HG03432 (cell line): Measurements from ENCODE around the gene LRIG1.

Experiments used
- ATAC-seq: cut with Tn5 transposase; IDR thresholded peaks from one replicate; pipeline ENCODE4 v1.9.1; 2021; ENCODE audit warnings: mild to moderate bottlenecking, moderate library complexity; ENCODE audit not compliant: unreplicated experiment

LRIG1 gene

GRCh38 chr3:66449411-66449974 is 51.3 kb downstream of the LRIG1 start:
- ATAC-seq, result peak; percentile 79

GRCh38 chr3:66444146-66444644 is 56.6 kb downstream of the LRIG1 start:
- no peak for ATAC-seq

- no peak for ATAC-seq
These were observed 57.6 kb downstream of the LRIG1 start for GRCh38 chr3:66443118-66443803.

- ATAC-seq, result no peak
These were observed 58.3 kb downstream of the LRIG1 start for GRCh38 chr3:66442254-66443117.

GRCh38 chr3:66441692-66442091 is 59.1 kb downstream of the LRIG1 start:
- ATAC-seq, result no peak

GRCh38 chr3:66441129-66441528 is 59.7 kb downstream of the LRIG1 start:
- no peak for ATAC-seq

- ATAC-seq, result no peak
These were observed 61.0 kb downstream of the LRIG1 start for GRCh38 chr3:66439666-66440344.

GRCh38 chr3:66438046-66438445 is 62.8 kb downstream of the LRIG1 start:
- ATAC-seq, result no peak

- ATAC-seq, result no peak
These were observed 63.4 kb downstream of the LRIG1 start for GRCh38 chr3:66437341-66437929.

- no peak for ATAC-seq
These were observed 64.8 kb downstream of the LRIG1 start for GRCh38 chr3:66435989-66436388.

GRCh38 chr3:66434726-66435125 is 66.1 kb downstream of the LRIG1 start:
- no peak for ATAC-seq

GRCh38 chr3:66433522-66433782 is 67.4 kb downstream of the LRIG1 start:
- ATAC-seq, result no peak

- ATAC-seq, result no peak
These were observed 67.9 kb downstream of the LRIG1 start for GRCh38 chr3:66432767-66433521.

GRCh38 chr3:66432041-66432766 is 68.6 kb downstream of the LRIG1 start:
- ATAC-seq, result no peak

- no peak for ATAC-seq
These were observed 69.3 kb downstream of the LRIG1 start for GRCh38 chr3:66431494-66431893.

- ATAC-seq, result no peak
These were observed 69.9 kb downstream of the LRIG1 start for GRCh38 chr3:66430876-66431275.

GRCh38 chr3:66428733-66429132 is 72.1 kb downstream of the LRIG1 start:
- no peak for ATAC-seq

GRCh38 chr3:66427951-66428474 is 72.8 kb downstream of the LRIG1 start:
- ATAC-seq, result no peak

GRCh38 chr3:66427352-66427751 is 73.5 kb downstream of the LRIG1 start:
- no peak for ATAC-seq
